ENCODE measurements around the gene KCTD16.

KCTD16 gene

GRCh38 chr5:144201588-144201987 is 30.9 kb downstream of the KCTD16 start:
- Histone ChIP-seq H3K27ac (ENCODE audit: low read depth, low read length) (no peak overlapping the region), H3K36me3 (ENCODE audit: control insufficient read depth in 1 of 2, insufficient read depth in 2 of 2, low read length in 2 of 2) (no peaks in the 10 kb centered on the region), H2BK5ac (ENCODE audit: low read depth, low read length, poor library complexity) (no peak overlapping the region), H2AFZ (ENCODE audit: insufficient read depth, low read length, poor library complexity) (no peak overlapping the region), H2AK5ac (ENCODE audit: low read length) (no peak overlapping the region), H3K4ac (ENCODE audit: low read depth, low read length) (no peak overlapping the region), H3K9me3 (ENCODE audit: insufficient read depth, low read depth, low read length) (no peaks in the 10 kb centered on the region), H3K4me3 (ENCODE audit: low read depth, low read length) (no peak overlapping the region), H4K12ac (ENCODE audit: low read depth, low read length) (no peak overlapping the region), H4K8ac (ENCODE audit: low read depth, low read length) (no peak overlapping the region), H3K23ac (ENCODE audit: low read length) (no peak overlapping the region), H3K18ac (ENCODE audit: low read length) (no peak overlapping the region), H4K91ac (ENCODE audit: low read depth, low read length) (no peak overlapping the region), H3K4me1 (ENCODE audit: control insufficient read depth in 1 of 2, insufficient read depth in 2 of 2, low read length in 2 of 2) (peaks cover 0 to 5% of the 10 kb centered on the region in 2 experiments), H3K79me1 (ENCODE audit: low read length) (no peaks in the 10 kb centered on the region), H3K27me3 (ENCODE audit: insufficient read depth, low read length) (peaks cover 3% of the 10 kb centered on the region), H3K4me2 (ENCODE audit: low read length) (no peak overlapping the region), H2BK120ac (ENCODE audit: insufficient read depth, low read length, poor library complexity) (no peak overlapping the region), H2BK12ac (ENCODE audit: low read length) (no peak overlapping the region), H3K14ac (ENCODE audit: low read length) (no peak overlapping the region), H3K79me2 (ENCODE audit: control insufficient read depth, insufficient read depth, low read length, poor library complexity) (no peaks in the 10 kb centered on the region), H3K9ac (ENCODE audit: low read length) (no peak overlapping the region)
- no peak for DNase-seq
- no CpG with 5 or more reads among the region's 5 CpGs for WGBS (ENCODE audit: extremely low coverage, insufficient coverage, insufficient read length)

- peaks cover 0 to 5% of the 10 kb centered on the region in 2 experiments for H3K4me1 ChIP-seq (ENCODE audit: control insufficient read depth in 1 of 2, insufficient read depth in 2 of 2, low read length in 2 of 2)
- H3K14ac ChIP-seq (ENCODE audit: low read length) = no peak overlapping the region
- H4K91ac ChIP-seq (ENCODE audit: low read depth, low read length) = no peak overlapping the region
- H3K9me3 ChIP-seq (ENCODE audit: insufficient read depth, low read depth, low read length) = no peaks in the 10 kb centered on the region
- no peak overlapping the region for H2BK5ac ChIP-seq (ENCODE audit: low read depth, low read length, poor library complexity)
- H2AK5ac ChIP-seq (ENCODE audit: low read length) = no peak overlapping the region
- no peak overlapping the region for H2BK120ac ChIP-seq (ENCODE audit: insufficient read depth, low read length, poor library complexity)
- no peaks in the 10 kb centered on the region for H3K79me1 ChIP-seq (ENCODE audit: low read length)
- H3K18ac ChIP-seq (ENCODE audit: low read length) = no peak overlapping the region
- no peak for DNase-seq
- no peak overlapping the region for H2AFZ ChIP-seq (ENCODE audit: insufficient read depth, low read length, poor library complexity)
- no peak overlapping the region for H3K23ac ChIP-seq (ENCODE audit: low read length)
- no peak overlapping the region for H2BK12ac ChIP-seq (ENCODE audit: low read length)
- H3K27ac ChIP-seq (ENCODE audit: low read depth, low read length) = no peak overlapping the region
- no peak overlapping the region for H3K4me2 ChIP-seq (ENCODE audit: low read length)
- no peaks in the 10 kb centered on the region for H3K79me2 ChIP-seq (ENCODE audit: control insufficient read depth, insufficient read depth, low read length, poor library complexity)
- H3K9ac ChIP-seq (ENCODE audit: low read length) = no peak overlapping the region
- no peak overlapping the region for H3K4ac ChIP-seq (ENCODE audit: low read depth, low read length)
- no peak overlapping the region for H3K4me3 ChIP-seq (ENCODE audit: low read depth, low read length)
- H3K27me3 ChIP-seq (ENCODE audit: insufficient read depth, low read length) = peaks cover 3% of the 10 kb centered on the region
- H3K36me3 ChIP-seq (ENCODE audit: control insufficient read depth in 1 of 2, insufficient read depth in 2 of 2, low read length in 2 of 2) = no peaks in the 10 kb centered on the region
- no peak overlapping the region for H4K8ac ChIP-seq (ENCODE audit: low read depth, low read length)
- H4K12ac ChIP-seq (ENCODE audit: low read depth, low read length) = no peak overlapping the region
- WGBS (ENCODE audit: extremely low coverage, insufficient coverage, insufficient read length) = no CpG with 5 or more reads among the region's 10 CpGs
These were observed 31.4 kb downstream of the KCTD16 start for GRCh38 chr5:144202072-144202471.

GRCh38 chr5:144202726-144203125 is 32.1 kb downstream of the KCTD16 start:
- Histone ChIP-seq H3K79me1 (ENCODE audit: low read length) (no peaks in the 10 kb centered on the region), H3K4me2 (ENCODE audit: low read length) (no peak overlapping the region), H2AK5ac (ENCODE audit: low read length) (no peak overlapping the region), H3K14ac (ENCODE audit: low read length) (no peak overlapping the region), H2AFZ (ENCODE audit: insufficient read depth, low read length, poor library complexity) (no peak overlapping the region), H3K9ac (ENCODE audit: low read length) (no peak overlapping the region), H2BK12ac (ENCODE audit: low read length) (no peak overlapping the region), H3K23ac (ENCODE audit: low read length) (no peak overlapping the region), H3K4me1 (ENCODE audit: control insufficient read depth in 1 of 2, insufficient read depth in 2 of 2, low read length in 2 of 2) (peaks cover 0 to 5% of the 10 kb centered on the region in 2 experiments), H3K27me3 (ENCODE audit: insufficient read depth, low read length) (peaks cover 3% of the 10 kb centered on the region), H3K4me3 (ENCODE audit: low read depth, low read length) (no peak overlapping the region), H3K9me3 (ENCODE audit: insufficient read depth, low read depth, low read length) (no peaks in the 10 kb centered on the region), H3K27ac (ENCODE audit: low read depth, low read length) (no peak overlapping the region), H4K91ac (ENCODE audit: low read depth, low read length) (no peak overlapping the region), H4K8ac (ENCODE audit: low read depth, low read length) (no peak overlapping the region), H4K12ac (ENCODE audit: low read depth, low read length) (no peak overlapping the region), H3K18ac (ENCODE audit: low read length) (no peak overlapping the region), H2BK120ac (ENCODE audit: insufficient read depth, low read length, poor library complexity) (no peak overlapping the region), H2BK5ac (ENCODE audit: low read depth, low read length, poor library complexity) (no peak overlapping the region), H3K4ac (ENCODE audit: low read depth, low read length) (no peak overlapping the region), H3K79me2 (ENCODE audit: control insufficient read depth, insufficient read depth, low read length, poor library complexity) (no peaks in the 10 kb centered on the region), H3K36me3 (ENCODE audit: control insufficient read depth in 1 of 2, insufficient read depth in 2 of 2, low read length in 2 of 2) (no peaks in the 10 kb centered on the region)
- whole genome bisulfite sequencing (ENCODE audit: extremely low coverage, insufficient coverage, insufficient read length) = no CpG with 5 or more reads among the region's 1 CpG
- DNase-seq = peak; percentile 12 to 55

GRCh38 chr5:144203750-144204596 is 33.3 kb downstream of the KCTD16 start:
- no peak overlapping the region for H3K27ac ChIP-seq (ENCODE audit: low read depth, low read length)
- H3K9ac ChIP-seq (ENCODE audit: low read length) = no peak overlapping the region
- H3K4me1 ChIP-seq (ENCODE audit: control insufficient read depth in 1 of 2, insufficient read depth in 2 of 2, low read length in 2 of 2) = peaks cover 0 to 5% of the 10 kb centered on the region in 2 experiments
- no peak overlapping the region for H2AFZ ChIP-seq (ENCODE audit: insufficient read depth, low read length, poor library complexity)
- H2BK5ac ChIP-seq (ENCODE audit: low read depth, low read length, poor library complexity) = no peak overlapping the region
- H3K79me2 ChIP-seq (ENCODE audit: control insufficient read depth, insufficient read depth, low read length, poor library complexity) = no peaks in the 10 kb centered on the region
- H2AK5ac ChIP-seq (ENCODE audit: low read length) = no peak overlapping the region
- H3K79me1 ChIP-seq (ENCODE audit: low read length) = no peaks in the 10 kb centered on the region
- no peak overlapping the region for H3K23ac ChIP-seq (ENCODE audit: low read length)
- no peak overlapping the region for H4K12ac ChIP-seq (ENCODE audit: low read depth, low read length)
- no peak overlapping the region for H4K91ac ChIP-seq (ENCODE audit: low read depth, low read length)
- H3K18ac ChIP-seq (ENCODE audit: low read length) = no peak overlapping the region
- H3K4ac ChIP-seq (ENCODE audit: low read depth, low read length) = no peak overlapping the region
- H2BK120ac ChIP-seq (ENCODE audit: insufficient read depth, low read length, poor library complexity) = no peak overlapping the region
- no CpG with 5 or more reads among the region's 10 CpGs for WGBS (ENCODE audit: extremely low coverage, insufficient coverage, insufficient read length)
- peaks cover 3% of the 10 kb centered on the region for H3K27me3 ChIP-seq (ENCODE audit: insufficient read depth, low read length)
- no peak overlapping the region for H3K14ac ChIP-seq (ENCODE audit: low read length)
- H4K8ac ChIP-seq (ENCODE audit: low read depth, low read length) = no peak overlapping the region
- no peak overlapping the region for H2BK12ac ChIP-seq (ENCODE audit: low read length)
- no peak overlapping the region for H3K4me3 ChIP-seq (ENCODE audit: low read depth, low read length)
- H3K36me3 ChIP-seq (ENCODE audit: control insufficient read depth in 1 of 2, insufficient read depth in 2 of 2, low read length in 2 of 2) = no peaks in the 10 kb centered on the region
- no peak overlapping the region for H3K4me2 ChIP-seq (ENCODE audit: low read length)
- peak; percentile 22 to 79 for DNase-seq
- H3K9me3 ChIP-seq (ENCODE audit: insufficient read depth, low read depth, low read length) = no peaks in the 10 kb centered on the region

Measured in trophoblast cell (in vitro differentiated cells and primary cell).